Stimulated activated CD8-positive, alpha-beta memory T cell treated with anti-CD3 and anti-CD28 coated beads, Interleukin-7, amount 100 ng/mL, for 48 hours (primary cell): ENCODE results near the gene SLC20A1.
"Not testable (repeated sequence)": the region's sequence is repeated elsewhere in the genome, so short reads cannot be mapped to it uniquely, and the experiment has no call there.

Experiments
- DNase-seq, 2 donors: peaks; one replicate each; pipeline ENCODE4 v3.0.0-alpha.2; 2020; ENCODE audit warnings: low read depth in 1 of 2; ENCODE audit errors: extremely low read depth in 1 of 2

Gene SLC20A1

GRCh38 chr2:112706947-112707346 lies 61.2 kb downstream of the SLC20A1 start:
- not testable (repeated sequence) for DNase-seq

GRCh38 chr2:112708968-112709367 lies 63.2 kb downstream of the SLC20A1 start:
- DNase-seq, result no peak

- no peak for DNase-seq
Observed at GRCh38 chr2:112709703-112710102, 64.0 kb downstream of the SLC20A1 start.

GRCh38 chr2:112710956-112711750 lies 65.4 kb downstream of the SLC20A1 start:
- no peak for DNase-seq

GRCh38 chr2:112712465-112712864 lies 66.7 kb downstream of the SLC20A1 start:
- no peak for DNase-seq

- DNase-seq, result peak in 1 of 2 donors; percentile 59
Observed at GRCh38 chr2:112712903-112713584, 67.3 kb downstream of the SLC20A1 start.
